ENCODE data around the gene PLEKHG5. TPM values are rescaled to one million over a fixed set of nuclear protein-coding genes. Genes with fewer than 3 reads are reported as not detected.
A peak's percentile ranks its signal among the peaks of the same experiment; 100 is the strongest.

The PLEKHG5 gene
- total and polyA plus RNA-seq, 12 donors, result 2.0 to 96.3 (median 18.4) TPM

- Histone ChIP-seq H3K36me3 (replicated peaks in 1 of 2) (no peaks in the 10 kb centered on the region), H3K4me1 (replicated peaks in 1 of 2) (no peaks in the 10 kb centered on the region), H3K4me3 (no peak overlapping the region), H3K27me3 (peaks cover 55% of the 10 kb centered on the region), H3K9me3 (replicated peaks in 1 of 3) (no peaks in the 10 kb centered on the region), H3K27ac (no peak overlapping the region)
- peak in 4 of 7 donors; percentile 39 to 72 (median 47) for DNase-seq
- intact Hi-C loops (cut with DNase I), result no loop called here
- 5 to 12% (median 9%) methylated on average over 27 to 65 of the region's 66 CpGs for WGBS, 4 donors
- TF ChIP-seq CTCF (IDR thresholded peaks at IDR 0.05) (peak in 1 of 6 experiments; percentile 4), POLR2A (IDR thresholded peaks at IDR 0.05) (no peak)
Observed at GRCh38 chr1:6448749-6449631, 42.5 kb downstream of the PLEKHG5 start.

- WGBS, 4 donors, result 0 to 3% (median 2%) methylated on average over 20 to 68 of the region's 68 CpGs
- Histone ChIP-seq H3K9me3 (replicated peaks in 1 of 3) (no peaks in the 10 kb centered on the region), H3K4me1 (replicated peaks in 1 of 2) (no peaks in the 10 kb centered on the region), H3K4me3 (no peak overlapping the region), H3K36me3 (replicated peaks in 1 of 2) (no peaks in the 10 kb centered on the region), H3K27ac (no peak overlapping the region), H3K27me3 (peaks cover 48% of the 10 kb centered on the region)
- DNase-seq, result peak in 1 of 7 donors; percentile 44
- intact Hi-C loops (cut with DNase I), result no loop called here
- TF ChIP-seq POLR2A (IDR thresholded peaks at IDR 0.05), result no peak
- no peak for TF ChIP-seq CTCF (IDR thresholded peaks at IDR 0.05)
Observed at GRCh38 chr1:6447818-6448748, 43.4 kb downstream of the PLEKHG5 start.

DNA sequence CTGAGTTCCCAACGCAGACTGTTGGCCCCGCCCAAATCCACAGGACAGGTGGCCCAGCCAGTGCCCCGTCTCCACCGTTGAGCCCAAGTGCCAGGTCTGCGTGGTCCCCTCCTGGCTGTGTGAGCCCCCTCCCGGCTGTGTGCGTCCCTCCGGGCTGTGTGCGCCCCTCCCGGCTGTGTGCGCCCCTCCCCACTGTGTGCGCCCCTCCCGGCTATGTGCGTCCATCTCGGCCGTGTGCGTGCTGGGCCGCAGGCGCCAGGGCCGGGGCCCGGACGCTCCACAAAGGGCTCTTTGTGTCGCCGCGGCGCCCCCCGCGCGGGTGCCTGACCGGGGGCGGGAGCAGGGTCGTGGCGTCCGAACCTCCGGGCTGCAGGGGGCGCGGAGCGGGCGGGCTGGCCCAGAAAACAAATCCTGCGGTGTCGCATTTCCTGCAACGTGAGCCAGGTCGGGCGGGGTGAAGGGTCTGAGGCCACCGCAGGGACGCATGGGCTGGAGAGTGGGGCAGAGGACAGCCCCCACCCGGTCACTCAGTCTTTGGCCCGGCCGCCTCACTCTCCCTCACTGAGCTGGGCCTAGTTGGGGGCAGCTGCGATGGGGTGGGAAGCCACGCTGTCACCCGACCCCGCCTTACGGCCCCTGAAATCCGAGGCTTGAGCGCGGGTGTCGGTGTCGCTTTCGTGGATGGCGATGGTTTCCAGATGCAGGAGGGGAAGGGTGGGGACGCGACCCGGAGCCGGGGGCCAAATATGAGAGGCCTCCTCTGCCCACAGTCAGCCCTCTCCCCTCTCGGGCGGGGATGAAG lies 44.2 kb downstream of the PLEKHG5 start:
- TF ChIP-seq POLR2A (IDR thresholded peaks at IDR 0.05) (no peak), CTCF (IDR thresholded peaks at IDR 0.05) (no peak)
- H3K36me3 ChIP-seq (replicated peaks in 1 of 2), result no peaks in the 10 kb centered on the region
- H3K4me1 ChIP-seq (replicated peaks in 1 of 2), result no peaks in the 10 kb centered on the region
- H3K4me3 ChIP-seq, result no peak overlapping the region
- DNase-seq, result no peak
- peaks cover 39% of the 10 kb centered on the region for H3K27me3 ChIP-seq
- no peak overlapping the region for H3K27ac ChIP-seq
- 10 to 16% (median 12%) methylated on average over 13 to 67 of the region's 67 CpGs for WGBS, 4 donors
- intact Hi-C loops (cut with DNase I), result no loop called here
- H3K9me3 ChIP-seq (replicated peaks in 1 of 3), result no peaks in the 10 kb centered on the region

Measured in adrenal gland (tissue), 12 donors.